ENCODE data around the gene GPC3. TPM values are rescaled to one million over a fixed set of nuclear protein-coding genes. Genes with fewer than 3 reads are reported as not detected.

The GPC3 gene
- total RNA-seq, 1 experiment from 2014 or later, result 0.24 TPM

GRCh38 chrX:133913009-133913408 lies 72.4 kb downstream of the GPC3 start:
- POLR2A ChIA-PET (ENCODE audit: low non-redundant PET), result no interaction called here
- H3K9me3 ChIP-seq (ENCODE audit: low read depth, low read length, poor library complexity, severe bottlenecking), result no peaks in the 10 kb centered on the region
- BruUV-seq (replicated peaks), result no TSS peak
- no peak for DNase-seq (ENCODE audit: low spot score)
- no peaks in the 10 kb centered on the region for H3K4me1 ChIP-seq (ENCODE audit: insufficient read depth, low read length, poor library complexity, severe bottlenecking)
- no peak overlapping the region for H3K27ac ChIP-seq (ENCODE audit: low read depth, low read length, poor library complexity, severe bottlenecking)
- H3K27me3 ChIP-seq (replicated peaks; ENCODE audit: insufficient read depth, low read depth, low read length, poor library complexity), result no peaks in the 10 kb centered on the region
- intact Hi-C loops (cut with micrococcal nuclease; ENCODE audit: unreplicated experiment), result loop anchor here (5.0 kb wide), 1 partner anchor 126 kb away; no protein-coding TSS in a partner anchor
- CTCF ChIA-PET, result interaction anchor here (1.1 kb wide), 1 partner anchor 121 kb away, joined by 5 read pairs; no protein-coding TSS in a partner anchor
- TF ChIP-seq CTCF (conservative IDR thresholded peaks at IDR 0.05; ENCODE audit: low read depth, low read length) (no peak), EZH2 (IDR thresholded peaks at IDR 0.05; ENCODE audit: borderline replicate concordance, low read depth, low read length, poor library complexity, severe bottlenecking) (no peak)
- H3K4me3 ChIP-seq (ENCODE audit: low read depth, low read length, poor library complexity, severe bottlenecking), result no peak overlapping the region
- no peaks in the 10 kb centered on the region for H3K36me3 ChIP-seq (ENCODE audit: insufficient read depth, low read length, poor library complexity, severe bottlenecking)

GRCh38 chrX:133911825-133912495 lies 73.4 kb downstream of the GPC3 start:
- intact Hi-C loops (cut with micrococcal nuclease; ENCODE audit: unreplicated experiment), result loop anchor here (5.0 kb wide), 1 partner anchor 125 kb away; no protein-coding TSS in a partner anchor
- Histone ChIP-seq H3K36me3 (ENCODE audit: insufficient read depth, low read length, poor library complexity, severe bottlenecking) (no peaks in the 10 kb centered on the region), H3K27me3 (replicated peaks; ENCODE audit: insufficient read depth, low read depth, low read length, poor library complexity) (no peaks in the 10 kb centered on the region), H3K4me3 (ENCODE audit: low read depth, low read length, poor library complexity, severe bottlenecking) (no peak overlapping the region), H3K9me3 (ENCODE audit: low read depth, low read length, poor library complexity, severe bottlenecking) (no peaks in the 10 kb centered on the region), H3K27ac (ENCODE audit: low read depth, low read length, poor library complexity, severe bottlenecking) (no peak overlapping the region), H3K4me1 (ENCODE audit: insufficient read depth, low read length, poor library complexity, severe bottlenecking) (no peaks in the 10 kb centered on the region)
- CTCF ChIA-PET, result no interaction called here
- POLR2A ChIA-PET (ENCODE audit: low non-redundant PET), result no interaction called here
- TF ChIP-seq EZH2 (IDR thresholded peaks at IDR 0.05; ENCODE audit: borderline replicate concordance, low read depth, low read length, poor library complexity, severe bottlenecking) (no peak), CTCF (conservative IDR thresholded peaks at IDR 0.05; ENCODE audit: low read depth, low read length) (no peak)
- no peak for DNase-seq (ENCODE audit: low spot score)
- no TSS peak for BruUV-seq (replicated peaks)

GRCh38 chrX:133910539-133910938 lies 74.9 kb downstream of the GPC3 start:
- no peaks in the 10 kb centered on the region for H3K9me3 ChIP-seq (ENCODE audit: low read depth, low read length, poor library complexity, severe bottlenecking)
- TF ChIP-seq EZH2 (IDR thresholded peaks at IDR 0.05; ENCODE audit: borderline replicate concordance, low read depth, low read length, poor library complexity, severe bottlenecking), result no peak
- no peak for TF ChIP-seq CTCF (conservative IDR thresholded peaks at IDR 0.05; ENCODE audit: low read depth, low read length)
- intact Hi-C loops (cut with micrococcal nuclease; ENCODE audit: unreplicated experiment), result loop anchor here (5.0 kb wide), 1 partner anchor 123 kb away; no protein-coding TSS in a partner anchor

More at GRCh38 chrX:133910539-133910938, 74.9 kb downstream of the GPC3 start:
- DNase-seq (ENCODE audit: low spot score), result no peak
- Histone ChIP-seq H3K36me3 (ENCODE audit: insufficient read depth, low read length, poor library complexity, severe bottlenecking) (no peaks in the 10 kb centered on the region), H3K27ac (ENCODE audit: low read depth, low read length, poor library complexity, severe bottlenecking) (no peak overlapping the region), H3K27me3 (replicated peaks; ENCODE audit: insufficient read depth, low read depth, low read length, poor library complexity) (no peaks in the 10 kb centered on the region), H3K4me3 (ENCODE audit: low read depth, low read length, poor library complexity, severe bottlenecking) (no peak overlapping the region), H3K4me1 (ENCODE audit: insufficient read depth, low read length, poor library complexity, severe bottlenecking) (no peaks in the 10 kb centered on the region)
- ChIA-PET CTCF (no interaction called here), POLR2A (ENCODE audit: low non-redundant PET) (no interaction called here)
- no TSS peak for BruUV-seq (replicated peaks)
